ENCODE results near the gene MYO5A. TPM values are rescaled to one million over a fixed set of nuclear protein-coding genes. Genes with fewer than 3 reads are reported as not detected.

The MYO5A gene
- total RNA-seq, 2 experiments from 2014 or later, result 31.8 to 42.0 TPM

DNA sequence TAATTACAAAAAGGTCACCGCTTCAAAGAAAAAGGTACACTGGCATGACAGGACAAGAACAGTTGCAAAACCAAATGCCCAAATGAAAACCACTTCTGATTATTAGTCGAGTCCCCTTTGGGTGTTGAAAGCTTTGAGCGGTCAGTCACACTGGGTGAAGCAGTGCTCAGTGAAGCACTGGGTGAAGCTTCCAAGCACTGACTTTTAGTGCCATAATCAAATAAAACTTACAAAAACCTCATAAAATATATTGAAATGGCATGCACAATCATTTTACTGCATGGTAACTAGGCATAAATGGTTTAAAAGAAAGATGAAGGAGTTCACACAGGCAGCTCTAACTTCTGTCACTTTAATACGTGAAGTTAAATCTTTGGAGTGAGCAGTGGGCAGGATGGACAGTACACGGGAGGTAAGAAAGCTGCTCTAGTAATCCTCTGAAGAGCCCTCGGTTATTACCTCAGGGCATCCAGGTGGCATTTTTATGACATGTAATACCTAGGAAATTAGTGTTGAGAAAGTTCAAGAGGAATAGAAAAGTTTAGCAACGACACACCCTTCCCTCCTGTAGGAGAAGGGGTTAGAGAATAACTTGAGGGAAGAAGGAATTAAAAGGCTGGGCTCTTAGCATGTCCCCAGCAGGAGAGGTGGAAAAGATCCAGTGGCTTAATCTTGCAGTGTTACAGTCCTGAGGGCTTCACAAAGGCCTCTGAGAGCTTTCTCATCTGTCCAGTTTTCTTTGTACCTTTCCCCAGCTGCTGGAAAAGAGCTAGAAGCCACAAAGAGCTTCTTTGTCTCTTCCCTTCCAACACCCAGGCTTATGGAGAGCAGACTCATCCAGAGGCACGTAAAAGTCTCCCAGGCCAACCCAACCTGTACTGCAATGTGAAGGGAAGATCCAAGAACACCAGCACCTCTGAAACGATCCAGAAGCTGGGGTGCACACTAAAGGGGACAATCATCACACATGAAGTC is 168.2 kb downstream of the MYO5A start:
- no peak for DNase-seq (ENCODE audit: low spot score)
- BruUV-seq (replicated peaks), result no TSS peak
- no peaks in the 10 kb centered on the region for H4K20me1 ChIP-seq (ENCODE audit: insufficient read depth, low read length)
- intact Hi-C loops (cut with micrococcal nuclease; ENCODE audit: unreplicated experiment), result loop anchor here (10.0 kb wide), 1 partner anchor 164 kb away; the partner anchor contains the start of gene MYO5A
- H3K79me2 ChIP-seq (ENCODE audit: insufficient read depth, low read depth, low read length), result no peaks in the 10 kb centered on the region
- H2AFZ ChIP-seq (ENCODE audit: low read length), result no peak overlapping the region
- POLR2A ChIA-PET, result interaction anchor here (1.2 kb wide), 1 partner anchor 17 kb away, joined by 3 read pairs; no protein-coding TSS in a partner anchor
- no peak overlapping the region for H3K4me3 ChIP-seq (ENCODE audit: low read depth, low read length, poor library complexity, severe bottlenecking)
- TF ChIP-seq, protein P1, sequence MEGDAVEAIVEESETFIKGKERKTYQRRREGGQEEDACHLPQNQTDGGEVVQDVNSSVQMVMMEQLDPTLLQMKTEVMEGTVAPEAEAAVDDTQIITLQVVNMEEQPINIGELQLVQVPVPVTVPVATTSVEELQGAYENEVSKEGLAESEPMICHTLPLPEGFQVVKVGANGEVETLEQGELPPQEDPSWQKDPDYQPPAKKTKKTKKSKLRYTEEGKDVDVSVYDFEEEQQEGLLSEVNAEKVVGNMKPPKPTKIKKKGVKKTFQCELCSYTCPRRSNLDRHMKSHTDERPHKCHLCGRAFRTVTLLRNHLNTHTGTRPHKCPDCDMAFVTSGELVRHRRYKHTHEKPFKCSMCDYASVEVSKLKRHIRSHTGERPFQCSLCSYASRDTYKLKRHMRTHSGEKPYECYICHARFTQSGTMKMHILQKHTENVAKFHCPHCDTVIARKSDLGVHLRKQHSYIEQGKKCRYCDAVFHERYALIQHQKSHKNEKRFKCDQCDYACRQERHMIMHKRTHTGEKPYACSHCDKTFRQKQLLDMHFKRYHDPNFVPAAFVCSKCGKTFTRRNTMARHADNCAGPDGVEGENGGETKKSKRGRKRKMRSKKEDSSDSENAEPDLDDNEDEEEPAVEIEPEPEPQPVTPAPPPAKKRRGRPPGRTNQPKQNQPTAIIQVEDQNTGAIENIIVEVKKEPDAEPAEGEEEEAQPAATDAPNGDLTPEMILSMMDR (conservative IDR thresholded peaks at IDR 0.05; ENCODE audit: low read length), result no peak
- TF ChIP-seq EZH2phosphoT487 (IDR thresholded peaks at IDR 0.05; ENCODE audit: borderline replicate concordance, low read depth, low read length), result no peak
- H3K9me3 ChIP-seq (ENCODE audit: low read length), result no peaks in the 10 kb centered on the region
- H3K9me2 ChIP-seq (ENCODE audit: insufficient read depth, low read length), result no peaks in the 10 kb centered on the region
- no peak overlapping the region for H3K4me2 ChIP-seq (ENCODE audit: low read length)
- H3K4me1 ChIP-seq (ENCODE audit: insufficient read depth, low read length, poor library complexity, severe bottlenecking), result no peaks in the 10 kb centered on the region
- CTCF ChIA-PET (ENCODE audit: unreplicated experiment), result no interaction called here
- H3K27ac ChIP-seq (ENCODE audit: low read depth, low read length, poor library complexity, severe bottlenecking), result no peak overlapping the region
- peaks cover 70% of the 10 kb centered on the region for H3K36me3 ChIP-seq (ENCODE audit: insufficient read depth, low read length)

DNA sequence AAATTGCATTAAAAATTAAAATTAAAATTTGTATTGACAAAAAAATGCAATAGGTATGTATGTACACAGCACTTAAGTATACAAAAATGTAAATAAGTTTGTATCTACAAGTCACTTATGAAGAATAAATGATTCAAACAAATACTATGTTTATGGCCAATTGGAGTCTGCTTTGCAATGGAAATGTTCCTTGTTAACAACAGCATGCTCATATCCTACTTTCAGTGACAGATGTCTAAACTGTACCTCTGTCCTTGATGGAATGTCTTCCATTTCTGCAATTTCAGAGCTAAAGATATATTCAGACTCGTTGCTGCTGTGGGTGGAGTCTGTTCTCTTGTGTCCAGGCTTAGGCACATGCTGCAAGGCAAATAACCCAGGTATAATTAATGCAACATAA is 169.0 kb downstream of the MYO5A start:
- H3K4me1 ChIP-seq (ENCODE audit: insufficient read depth, low read length, poor library complexity, severe bottlenecking), result no peaks in the 10 kb centered on the region
- BruUV-seq (replicated peaks), result no TSS peak
- H3K36me3 ChIP-seq (ENCODE audit: insufficient read depth, low read length), result peaks cover 63% of the 10 kb centered on the region
- no peaks in the 10 kb centered on the region for H4K20me1 ChIP-seq (ENCODE audit: insufficient read depth, low read length)
- H3K79me2 ChIP-seq (ENCODE audit: insufficient read depth, low read depth, low read length), result no peaks in the 10 kb centered on the region
- DNase-seq (ENCODE audit: low spot score), result no peak
- intact Hi-C loops (cut with micrococcal nuclease; ENCODE audit: unreplicated experiment), result loop anchor here (10.0 kb wide), 1 partner anchor 165 kb away; the partner anchor contains the start of gene MYO5A
- POLR2A ChIA-PET, result no interaction called here
- H3K9me3 ChIP-seq (ENCODE audit: low read length), result no peaks in the 10 kb centered on the region
- no peak overlapping the region for H3K4me2 ChIP-seq (ENCODE audit: low read length)
- no peaks in the 10 kb centered on the region for H3K9me2 ChIP-seq (ENCODE audit: insufficient read depth, low read length)
- no peak for TF ChIP-seq EZH2phosphoT487 (IDR thresholded peaks at IDR 0.05; ENCODE audit: borderline replicate concordance, low read depth, low read length)
- TF ChIP-seq, protein P1 (conservative IDR thresholded peaks at IDR 0.05; ENCODE audit: low read length), result no peak
- CTCF ChIA-PET (ENCODE audit: unreplicated experiment), result no interaction called here
- no peak overlapping the region for H3K27ac ChIP-seq (ENCODE audit: low read depth, low read length, poor library complexity, severe bottlenecking)
- H2AFZ ChIP-seq (ENCODE audit: low read length), result no peak overlapping the region
- H3K4me3 ChIP-seq (ENCODE audit: low read depth, low read length, poor library complexity, severe bottlenecking), result no peak overlapping the region

DNA sequence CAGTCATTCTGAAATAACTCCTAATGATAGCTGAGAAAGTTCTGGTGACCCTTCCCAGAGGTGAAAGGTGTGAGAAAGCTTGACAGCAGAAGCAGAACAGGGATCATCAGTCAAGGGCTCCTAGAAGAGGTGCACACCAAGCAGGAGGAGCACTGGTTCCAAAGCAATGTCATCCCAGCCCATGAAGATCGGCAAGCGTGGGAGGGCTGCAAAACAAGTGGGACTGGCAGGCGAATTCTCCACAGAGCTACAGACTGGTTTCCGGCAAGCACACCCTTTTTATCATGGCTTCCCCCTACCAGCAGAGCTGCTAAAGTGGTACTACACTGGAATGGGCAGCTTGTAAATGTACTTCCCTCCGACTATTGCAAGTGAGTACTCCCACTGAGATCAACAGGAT is 170.7 kb downstream of the MYO5A start:
- Histone ChIP-seq H3K36me3 (ENCODE audit: insufficient read depth, low read length) (peaks cover 59% of the 10 kb centered on the region), H3K4me3 (ENCODE audit: low read depth, low read length, poor library complexity, severe bottlenecking) (no peak overlapping the region), H3K79me2 (ENCODE audit: insufficient read depth, low read depth, low read length) (no peaks in the 10 kb centered on the region), H3K27ac (ENCODE audit: low read depth, low read length, poor library complexity, severe bottlenecking) (no peak overlapping the region), H3K4me1 (ENCODE audit: insufficient read depth, low read length, poor library complexity, severe bottlenecking) (no peaks in the 10 kb centered on the region), H3K9me3 (ENCODE audit: low read length) (no peaks in the 10 kb centered on the region), H3K9me2 (ENCODE audit: insufficient read depth, low read length) (no peaks in the 10 kb centered on the region), H2AFZ (ENCODE audit: low read length) (no peak overlapping the region), H4K20me1 (ENCODE audit: insufficient read depth, low read length) (no peaks in the 10 kb centered on the region), H3K4me2 (ENCODE audit: low read length) (no peak overlapping the region)
- ChIA-PET CTCF (ENCODE audit: unreplicated experiment) (no interaction called here), POLR2A (interaction anchor here (0.6 to 0.7 kb wide), 4 partner anchors 13 to 572 kb away, joined by 3 read pairs; no protein-coding TSS in a partner anchor)
- no TSS peak for BruUV-seq (replicated peaks)
- no peak for TF ChIP-seq EZH2phosphoT487 (IDR thresholded peaks at IDR 0.05; ENCODE audit: borderline replicate concordance, low read depth, low read length)
- TF ChIP-seq, protein P1 (conservative IDR thresholded peaks at IDR 0.05; ENCODE audit: low read length), result no peak
- intact Hi-C loops (cut with micrococcal nuclease; ENCODE audit: unreplicated experiment), result no loop called here
- DNase-seq (ENCODE audit: low spot score), result no peak
